IMR-90 (cell line): ENCODE measurements around the gene ITSN1.

Source experiments
- POLR2A ChIP-seq: IDR thresholded peaks from 2 replicates; pipeline ENCODE4 v1.6.1; 2012; ENCODE audit warnings: mild to moderate bottlenecking, low read depth, low read length
- RCOR1 ChIP-seq: IDR thresholded peaks from 2 replicates; pipeline ENCODE4 v1.6.1; 2012; ENCODE audit warnings: mild to moderate bottlenecking, low read length, improper control_type of control experiment; ENCODE audit not compliant: insufficient replicate concordance
- TF ChIP-seq, protein P1 (sequence below): conservative IDR thresholded peaks from 2 replicates; pipeline ENCODE4 v1.5.1; 2012; ENCODE audit warnings: mild to moderate bottlenecking, low read depth, low read length, improper control_type of control experiment
- TF ChIP-seq, protein P2 (sequence below): fragments of 150-350 bp; IDR thresholded peaks from 2 replicates; pipeline ENCODE4 v1.6.1; 2017; ENCODE audit warnings: mild to moderate bottlenecking, antibody characterized with exemption, low read length, low read depth

DNA sequence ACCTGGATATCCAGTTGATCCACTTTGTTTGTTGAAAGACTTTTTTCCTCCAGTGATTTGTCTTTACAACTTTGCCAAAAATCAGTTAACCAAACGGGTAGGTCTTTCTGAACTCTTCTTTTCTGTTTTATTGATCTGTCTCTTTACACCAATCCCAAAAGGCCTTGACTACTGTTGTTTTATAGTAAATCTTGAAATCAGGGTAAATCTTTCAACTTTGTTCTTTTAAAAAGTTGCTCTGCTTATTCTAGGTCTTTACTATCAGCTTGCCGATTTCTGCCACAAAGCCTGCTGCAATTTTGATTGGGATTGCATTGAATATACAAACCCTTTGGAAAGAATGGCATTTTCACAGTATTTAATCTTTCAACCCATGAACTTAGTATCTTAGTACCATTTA is 66.6 kb downstream of the ITSN1 start:
- TF ChIP-seq, protein P1, sequence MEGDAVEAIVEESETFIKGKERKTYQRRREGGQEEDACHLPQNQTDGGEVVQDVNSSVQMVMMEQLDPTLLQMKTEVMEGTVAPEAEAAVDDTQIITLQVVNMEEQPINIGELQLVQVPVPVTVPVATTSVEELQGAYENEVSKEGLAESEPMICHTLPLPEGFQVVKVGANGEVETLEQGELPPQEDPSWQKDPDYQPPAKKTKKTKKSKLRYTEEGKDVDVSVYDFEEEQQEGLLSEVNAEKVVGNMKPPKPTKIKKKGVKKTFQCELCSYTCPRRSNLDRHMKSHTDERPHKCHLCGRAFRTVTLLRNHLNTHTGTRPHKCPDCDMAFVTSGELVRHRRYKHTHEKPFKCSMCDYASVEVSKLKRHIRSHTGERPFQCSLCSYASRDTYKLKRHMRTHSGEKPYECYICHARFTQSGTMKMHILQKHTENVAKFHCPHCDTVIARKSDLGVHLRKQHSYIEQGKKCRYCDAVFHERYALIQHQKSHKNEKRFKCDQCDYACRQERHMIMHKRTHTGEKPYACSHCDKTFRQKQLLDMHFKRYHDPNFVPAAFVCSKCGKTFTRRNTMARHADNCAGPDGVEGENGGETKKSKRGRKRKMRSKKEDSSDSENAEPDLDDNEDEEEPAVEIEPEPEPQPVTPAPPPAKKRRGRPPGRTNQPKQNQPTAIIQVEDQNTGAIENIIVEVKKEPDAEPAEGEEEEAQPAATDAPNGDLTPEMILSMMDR, result no peak
- TF ChIP-seq POLR2A (no peak), RCOR1 (no peak)
- TF ChIP-seq, protein P2, sequence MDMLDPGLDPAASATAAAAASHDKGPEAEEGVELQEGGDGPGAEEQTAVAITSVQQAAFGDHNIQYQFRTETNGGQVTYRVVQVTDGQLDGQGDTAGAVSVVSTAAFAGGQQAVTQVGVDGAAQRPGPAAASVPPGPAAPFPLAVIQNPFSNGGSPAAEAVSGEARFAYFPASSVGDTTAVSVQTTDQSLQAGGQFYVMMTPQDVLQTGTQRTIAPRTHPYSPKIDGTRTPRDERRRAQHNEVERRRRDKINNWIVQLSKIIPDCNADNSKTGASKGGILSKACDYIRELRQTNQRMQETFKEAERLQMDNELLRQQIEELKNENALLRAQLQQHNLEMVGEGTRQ, result no peak
